Measurements from ENCODE around the gene CTSZ.

CTSZ gene

GRCh38 chr20:58978351-58979190 lies 28.5 kb downstream of the CTSZ start:
- no peak for DNase-seq (ENCODE audit: low read depth)
- no peak overlapping the region for H3K4me3 ChIP-seq (ENCODE audit: low read length)
- TF ChIP-seq CTCF (conservative IDR thresholded peaks at IDR 0.05; ENCODE audit: low read depth, low read length), result no peak

- no peak for TF ChIP-seq CTCF (conservative IDR thresholded peaks at IDR 0.05; ENCODE audit: low read depth, low read length)
These were observed 30.9 kb downstream of the CTSZ start for GRCh38 chr20:58976061-58976730.

GRCh38 chr20:58975353-58975752 lies 31.7 kb downstream of the CTSZ start:
- no peak for TF ChIP-seq CTCF (conservative IDR thresholded peaks at IDR 0.05; ENCODE audit: low read depth, low read length)
- no peak overlapping the region for H3K4me3 ChIP-seq (ENCODE audit: low read length)
- no peak for DNase-seq (ENCODE audit: low read depth)

More at GRCh38 chr20:58976061-58976730, 30.9 kb downstream of the CTSZ start:
- no peak for DNase-seq (ENCODE audit: low read depth)
- H3K4me3 ChIP-seq (ENCODE audit: low read length), result no peak overlapping the region

GRCh38 chr20:58973866-58974265 lies 33.2 kb downstream of the CTSZ start:
- no peak for TF ChIP-seq CTCF (conservative IDR thresholded peaks at IDR 0.05; ENCODE audit: low read depth, low read length)
- H3K4me3 ChIP-seq (ENCODE audit: low read length), result no peak overlapping the region
- DNase-seq (ENCODE audit: low read depth), result no peak

- DNase-seq (ENCODE audit: low read depth), result no peak
- TF ChIP-seq CTCF (conservative IDR thresholded peaks at IDR 0.05; ENCODE audit: low read depth, low read length), result no peak
- no peak overlapping the region for H3K4me3 ChIP-seq (ENCODE audit: low read length)
These were observed 33.9 kb downstream of the CTSZ start for GRCh38 chr20:58973179-58973578.

GRCh38 chr20:58971429-58971828 lies 35.6 kb downstream of the CTSZ start:
- H3K4me3 ChIP-seq (ENCODE audit: low read length), result no peak overlapping the region
- no peak for TF ChIP-seq CTCF (conservative IDR thresholded peaks at IDR 0.05; ENCODE audit: low read depth, low read length)
- no peak for DNase-seq (ENCODE audit: low read depth)

- DNase-seq (ENCODE audit: low read depth), result no peak
- TF ChIP-seq CTCF (conservative IDR thresholded peaks at IDR 0.05; ENCODE audit: low read depth, low read length), result no peak
- H3K4me3 ChIP-seq (ENCODE audit: low read length), result no peak overlapping the region
These were observed 36.9 kb downstream of the CTSZ start for GRCh38 chr20:58970146-58970545.
